Measurements from ENCODE around the gene RSPH10B. TPM values are rescaled to one million over a fixed set of nuclear protein-coding genes. Genes with fewer than 3 reads are reported as not detected.
"Not testable (repeated sequence)": the region's sequence is repeated elsewhere in the genome, so short reads cannot be mapped to it uniquely, and the experiment has no call there.

RSPH10B gene
- polyA plus RNA-seq, 1 experiment = not detected

GRCh38 chr7:5963205-5963604 is 7.3 kb downstream of the RSPH10B start:
- H3K27me3 ChIP-seq (ENCODE audit: control insufficient read depth, insufficient read depth, low read length); CTCF ChIA-PET; POLR2A ChIA-PET; H3K36me3 ChIP-seq (ENCODE audit: control insufficient read depth, insufficient read depth, low read length); H3K4me3 ChIP-seq (ENCODE audit: low read depth, low read length); DNase-seq (ENCODE audit: low read depth): not testable (repeated sequence)

GRCh38 chr7:5934945-5935450 is 35.5 kb downstream of the RSPH10B start:
- CTCF ChIA-PET; H3K27me3 ChIP-seq (ENCODE audit: control insufficient read depth, insufficient read depth, low read length); DNase-seq (ENCODE audit: low read depth); H3K36me3 ChIP-seq (ENCODE audit: control insufficient read depth, insufficient read depth, low read length); H3K4me3 ChIP-seq (ENCODE audit: low read depth, low read length); POLR2A ChIA-PET: not testable (repeated sequence)

- DNase-seq (ENCODE audit: low read depth); POLR2A ChIA-PET; H3K27me3 ChIP-seq (ENCODE audit: control insufficient read depth, insufficient read depth, low read length); CTCF ChIA-PET; H3K36me3 ChIP-seq (ENCODE audit: control insufficient read depth, insufficient read depth, low read length); H3K4me3 ChIP-seq (ENCODE audit: low read depth, low read length): not testable (repeated sequence)
Measured at GRCh38 chr7:5931905-5932644, 38.4 kb downstream of the RSPH10B start.

GRCh38 chr7:5931250-5931649 is 39.2 kb downstream of the RSPH10B start:
- POLR2A ChIA-PET; DNase-seq (ENCODE audit: low read depth); H3K4me3 ChIP-seq (ENCODE audit: low read depth, low read length); H3K27me3 ChIP-seq (ENCODE audit: control insufficient read depth, insufficient read depth, low read length); H3K36me3 ChIP-seq (ENCODE audit: control insufficient read depth, insufficient read depth, low read length); CTCF ChIA-PET: not testable (repeated sequence)

GRCh38 chr7:5930290-5930689 is 40.2 kb downstream of the RSPH10B start:
- DNase-seq (ENCODE audit: low read depth); CTCF ChIA-PET; POLR2A ChIA-PET; H3K27me3 ChIP-seq (ENCODE audit: control insufficient read depth, insufficient read depth, low read length); H3K36me3 ChIP-seq (ENCODE audit: control insufficient read depth, insufficient read depth, low read length); H3K4me3 ChIP-seq (ENCODE audit: low read depth, low read length): not testable (repeated sequence)

DNA sequence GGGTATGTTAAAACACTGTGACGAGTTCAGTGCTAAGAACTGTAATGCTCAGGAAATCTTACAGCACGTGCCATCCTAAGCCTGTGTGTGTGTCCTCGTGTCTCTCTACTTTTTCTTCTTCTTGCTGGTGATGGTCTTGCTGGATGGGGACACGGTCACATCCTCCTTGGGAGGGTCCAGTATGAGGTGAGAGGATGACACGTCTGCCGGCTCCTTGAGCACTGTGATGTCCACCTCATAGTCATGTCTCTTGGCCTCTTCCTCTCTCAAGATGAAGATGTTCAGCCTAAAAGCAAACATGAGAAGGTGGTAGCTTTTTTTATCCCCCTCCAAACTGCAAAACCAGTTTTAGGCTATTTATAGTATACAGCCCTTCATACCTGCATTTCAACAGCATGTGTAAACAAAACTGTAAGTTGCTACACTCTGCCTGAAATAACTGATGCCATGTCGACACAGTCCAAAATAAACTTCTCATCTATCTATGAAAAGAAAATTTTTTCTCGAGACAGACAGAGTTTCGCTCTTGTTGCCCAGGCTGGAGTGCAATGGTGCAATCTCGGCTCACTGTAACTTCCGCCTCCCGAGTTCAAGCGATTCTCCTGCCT is 44.1 kb downstream of the RSPH10B start:
- H3K27me3 ChIP-seq (ENCODE audit: control insufficient read depth, insufficient read depth, low read length); CTCF ChIA-PET; DNase-seq (ENCODE audit: low read depth); H3K4me3 ChIP-seq (ENCODE audit: low read depth, low read length); POLR2A ChIA-PET; H3K36me3 ChIP-seq (ENCODE audit: control insufficient read depth, insufficient read depth, low read length): not testable (repeated sequence)

- POLR2A ChIA-PET; CTCF ChIA-PET; H3K4me3 ChIP-seq (ENCODE audit: low read depth, low read length); H3K27me3 ChIP-seq (ENCODE audit: control insufficient read depth, insufficient read depth, low read length); H3K36me3 ChIP-seq (ENCODE audit: control insufficient read depth, insufficient read depth, low read length); DNase-seq (ENCODE audit: low read depth): not testable (repeated sequence)
Measured at GRCh38 chr7:5924630-5925029, 45.9 kb downstream of the RSPH10B start.

DNA sequence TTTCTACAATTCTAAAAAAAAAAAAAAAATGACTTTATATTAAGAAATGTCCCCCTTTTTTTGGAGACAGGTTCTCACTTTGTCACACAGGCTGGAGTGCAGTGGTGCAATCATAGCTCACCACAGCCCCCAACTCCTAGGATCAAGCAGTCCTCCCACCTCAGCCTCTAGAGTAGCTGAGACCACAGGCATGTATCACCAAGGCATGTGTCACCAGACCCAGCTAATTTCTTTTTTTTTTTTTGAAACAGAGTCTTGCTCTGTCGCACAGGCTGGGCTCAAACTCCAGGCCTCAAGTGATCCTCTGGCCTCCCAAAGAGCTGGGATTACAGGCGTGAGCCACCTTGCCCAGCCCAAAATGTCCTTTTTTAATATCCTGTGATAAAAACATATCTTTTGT is 46.3 kb downstream of the RSPH10B start:
- CTCF ChIA-PET; H3K4me3 ChIP-seq (ENCODE audit: low read depth, low read length); POLR2A ChIA-PET; DNase-seq (ENCODE audit: low read depth); H3K36me3 ChIP-seq (ENCODE audit: control insufficient read depth, insufficient read depth, low read length); H3K27me3 ChIP-seq (ENCODE audit: control insufficient read depth, insufficient read depth, low read length): not testable (repeated sequence)

GRCh38 chr7:5916529-5916928 is 54.0 kb downstream of the RSPH10B start:
- H3K27me3 ChIP-seq (ENCODE audit: control insufficient read depth, insufficient read depth, low read length); DNase-seq (ENCODE audit: low read depth); H3K36me3 ChIP-seq (ENCODE audit: control insufficient read depth, insufficient read depth, low read length); H3K4me3 ChIP-seq (ENCODE audit: low read depth, low read length); POLR2A ChIA-PET; CTCF ChIA-PET: not testable (repeated sequence)

DNA sequence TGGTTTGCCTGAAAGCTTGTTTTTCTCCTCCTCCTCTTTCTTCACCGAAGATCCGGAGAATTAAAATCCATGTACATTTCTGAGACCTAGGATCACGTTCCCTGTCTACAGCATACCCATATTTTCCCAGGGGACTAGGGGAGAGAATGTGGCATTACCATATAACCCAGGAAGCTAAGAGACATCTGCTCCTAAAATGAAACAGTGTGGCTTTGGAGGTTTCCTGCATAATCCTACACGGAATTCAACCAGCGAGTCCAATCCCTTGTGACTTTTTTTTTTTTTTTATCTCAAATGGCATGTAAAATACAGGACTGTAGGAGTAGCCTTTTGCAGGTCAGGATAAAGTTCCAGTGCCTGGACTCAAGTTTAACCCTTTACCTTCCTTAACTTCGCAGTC is 61.7 kb downstream of the RSPH10B start:
- H3K36me3 ChIP-seq (ENCODE audit: control insufficient read depth, insufficient read depth, low read length); H3K4me3 ChIP-seq (ENCODE audit: low read depth, low read length); POLR2A ChIA-PET; CTCF ChIA-PET; DNase-seq (ENCODE audit: low read depth); H3K27me3 ChIP-seq (ENCODE audit: control insufficient read depth, insufficient read depth, low read length): not testable (repeated sequence)

GRCh38 chr7:5904726-5905125 is 65.8 kb downstream of the RSPH10B start:
- POLR2A ChIA-PET; DNase-seq (ENCODE audit: low read depth); CTCF ChIA-PET; H3K36me3 ChIP-seq (ENCODE audit: control insufficient read depth, insufficient read depth, low read length); H3K27me3 ChIP-seq (ENCODE audit: control insufficient read depth, insufficient read depth, low read length); H3K4me3 ChIP-seq (ENCODE audit: low read depth, low read length): not testable (repeated sequence)

DNA sequence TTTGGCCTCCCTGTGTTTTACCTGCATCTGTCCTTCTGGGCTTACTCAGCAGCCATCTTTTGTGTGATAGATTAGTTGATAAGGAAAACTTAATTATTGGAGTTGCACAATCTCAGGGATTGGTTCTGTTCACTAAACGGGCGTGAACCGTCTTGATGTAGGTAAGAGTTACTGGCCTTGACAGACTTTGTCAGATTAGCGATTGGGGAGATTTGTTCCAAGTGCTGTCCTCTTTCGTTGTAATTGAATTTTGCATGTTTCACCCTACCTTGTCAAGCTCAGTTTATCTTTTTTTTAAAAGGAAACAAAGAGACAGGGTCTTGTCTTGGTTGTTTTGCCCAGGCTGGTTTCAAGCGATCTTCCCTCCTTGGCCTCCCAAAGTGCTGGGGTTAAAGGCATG is 67.5 kb downstream of the RSPH10B start:
- POLR2A ChIA-PET; CTCF ChIA-PET; H3K36me3 ChIP-seq (ENCODE audit: control insufficient read depth, insufficient read depth, low read length); DNase-seq (ENCODE audit: low read depth); H3K27me3 ChIP-seq (ENCODE audit: control insufficient read depth, insufficient read depth, low read length); H3K4me3 ChIP-seq (ENCODE audit: low read depth, low read length): not testable (repeated sequence)

All from BJ (cell line).